Activated CD4-positive, alpha-beta T cell treated with anti-CD3 and anti-CD28 coated beads for 36 hours (primary cell): Measurements from ENCODE around the gene FADD. TPM values are rescaled to one million over a fixed set of nuclear protein-coding genes. Genes with fewer than 3 reads are reported as not detected.
"Not testable (repeated sequence)": the region's sequence is repeated elsewhere in the genome, so short reads cannot be mapped to it uniquely, and the experiment has no call there.

ENCODE experiments used
- ATAC-seq: fragments of 200-7000 bp; cut with Tn5 transposase; one replicate; pipeline ENCODE4 v1.10.0; 2021; ENCODE audit warnings: mild to moderate bottlenecking, moderate library complexity
- CTCF ChIA-PET: fragments of 350-600 bp; sonication (Branson Sonifier 250); formaldehyde crosslinking; loops from one replicate; lab custom pipeline; 2021; ENCODE audit warnings: antibody characterized with exemption; lab: Charles Lee
- POLR2A ChIA-PET: fragments of 350-600 bp; sonication (Branson Sonifier 250); formaldehyde crosslinking; loops from one replicate; lab custom pipeline; 2021; ENCODE audit warnings: antibody characterized with exemption, inconsistent platforms; lab: Charles Lee
- DNase-seq: peaks from one replicate; pipeline ENCODE4 v3.0.0-alpha.2; 2020
- H3K27ac Mint-ChIP-seq: one replicate; pipeline ENCODE4 v1.8.0; 2021; ENCODE audit warnings: mixed read lengths
- H3K27me3 Mint-ChIP-seq: one replicate; pipeline ENCODE4 v1.8.0; 2021; ENCODE audit warnings: mixed read lengths
- H3K36me3 Mint-ChIP-seq: one replicate; pipeline ENCODE4 v1.8.0; 2021; ENCODE audit warnings: low read depth, mixed read lengths
- H3K4me1 Mint-ChIP-seq: one replicate; pipeline ENCODE4 v1.8.0; 2021; ENCODE audit warnings: mixed read lengths
- H3K4me3 Mint-ChIP-seq: one replicate; pipeline ENCODE4 v1.8.0; 2021; ENCODE audit warnings: mild to moderate bottlenecking, moderate library complexity, mixed read lengths
- H3K9me3 Mint-ChIP-seq: one replicate; pipeline ENCODE4 v1.8.0; 2021; ENCODE audit warnings: low read depth, mixed read lengths
- intact Hi-C, 2 experiments: fragments of 100-400 bp; cut with DNase I in 1 of 2; cut with micrococcal nuclease in 1 of 2; formaldehyde crosslinking; loops; one replicate each; pipeline versions ENCODE4 v1.14.2 to v1.15.1; 2022 to 2024; cut with DNase I, micrococcal nuclease
- total RNA-seq, 2 experiments: library from RNA; stranded (reverse); gene quantifications; one replicate each; pipeline ENCODE4 v1.2.3, GENCODE V29; 2021

The FADD gene
- total RNA-seq, 2 experiments from 2014 or later: 23.5 to 32.4 TPM

DNA sequence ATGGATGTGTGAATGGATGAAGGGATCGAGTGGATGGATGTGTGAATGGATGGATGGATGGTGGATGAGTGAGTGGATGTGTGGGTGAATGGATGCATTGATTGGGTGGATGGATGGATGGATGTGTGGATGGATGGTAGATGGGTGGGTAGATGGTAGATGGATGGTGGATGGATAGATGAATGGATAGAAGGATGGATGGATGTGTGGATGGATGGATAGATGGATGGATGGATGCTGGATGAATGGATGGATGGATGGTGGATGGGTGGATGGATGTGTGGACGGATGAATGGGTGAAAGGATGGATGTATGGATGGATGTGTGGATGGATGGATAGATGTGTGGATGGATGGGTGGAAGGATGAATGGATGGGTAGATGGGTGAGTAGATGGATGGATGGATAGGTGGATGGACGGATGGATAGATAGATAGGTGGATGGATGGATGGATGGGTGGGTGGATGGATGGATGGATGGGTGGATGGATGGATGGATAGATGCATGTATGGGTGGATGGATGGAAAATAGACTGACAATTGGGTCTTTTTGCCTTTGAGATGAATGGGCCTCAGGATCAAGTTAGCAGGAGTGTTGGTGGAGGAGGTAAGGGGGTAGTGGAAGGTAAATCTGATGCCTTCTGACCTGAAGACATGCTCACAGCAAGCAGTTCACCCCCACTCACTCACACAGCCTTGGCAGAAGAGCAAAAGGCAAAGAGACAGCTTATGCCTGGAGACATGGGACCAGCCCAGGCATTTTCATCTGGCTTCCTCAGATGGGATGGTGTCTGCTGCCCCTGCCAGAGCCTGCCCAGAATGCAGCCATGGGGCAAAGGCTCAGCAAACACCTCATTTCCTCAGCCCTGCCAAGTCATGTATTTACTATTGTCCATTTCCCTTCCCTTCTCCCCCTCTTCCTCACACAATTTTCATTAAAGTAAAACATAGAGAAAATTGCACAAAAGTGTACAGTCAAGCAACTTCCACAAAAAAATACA, 8.0 kb upstream of the FADD start:
- no peak for DNase-seq
- no peak overlapping the region for H3K4me3 Mint-ChIP-seq
- no peak overlapping the region for H3K27ac Mint-ChIP-seq
- intact Hi-C loops: loop anchor here in 1 of 2 experiments (10.0 kb wide), 1 partner anchor 510 kb away; no protein-coding TSS in a partner anchor
- peaks cover 7% of the 10 kb centered on the region for H3K27me3 Mint-ChIP-seq
- H3K9me3 Mint-ChIP-seq: no peaks in the 10 kb centered on the region
- no peaks in the 10 kb centered on the region for H3K36me3 Mint-ChIP-seq
- CTCF ChIA-PET: interaction anchor here (0.7 to 1.3 kb wide), 3 partner anchors 9 to 244 kb away, joined by 3 read pairs; no protein-coding TSS in a partner anchor
- ATAC-seq: no peak
- POLR2A ChIA-PET: no interaction called here
- no peaks in the 10 kb centered on the region for H3K4me1 Mint-ChIP-seq

DNA sequence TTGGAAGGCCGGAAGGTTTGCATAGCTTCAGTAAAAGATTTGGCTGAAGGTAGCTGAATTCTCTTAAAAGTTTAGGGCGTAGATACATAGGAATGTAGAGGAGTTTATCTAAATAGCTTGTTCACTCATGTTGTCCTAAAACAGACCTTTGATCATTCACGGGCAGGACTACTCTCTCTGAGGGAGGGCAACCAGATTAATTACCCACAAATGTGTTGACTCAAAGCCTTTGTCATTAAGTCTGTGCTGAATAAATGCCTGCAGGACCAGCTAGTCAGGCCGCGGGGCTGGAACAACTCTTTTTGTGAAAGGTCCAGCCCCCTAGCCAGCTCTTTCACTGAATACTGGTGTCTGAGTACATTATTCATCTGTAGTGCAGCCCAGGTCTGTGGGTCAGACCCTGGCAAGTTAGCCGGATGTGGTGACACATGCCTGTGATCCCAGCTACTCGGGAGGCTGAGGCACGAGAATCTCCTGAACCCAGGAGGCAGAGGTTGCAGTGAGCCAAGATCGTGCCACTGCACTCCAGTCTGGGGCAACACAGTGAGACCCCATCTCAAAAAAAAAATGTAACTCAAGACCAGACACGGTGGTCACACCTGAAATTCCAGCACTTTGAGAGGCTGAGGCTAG, 2.8 kb upstream of the FADD start:
- CTCF ChIA-PET: interaction anchor here (0.9 kb wide), 1 partner anchor 25 kb away, joined by 3 read pairs; no protein-coding TSS in a partner anchor
- POLR2A ChIA-PET: interaction anchor here (0.6 kb wide), 1 partner anchor 643 kb away, joined by 4 read pairs; no protein-coding TSS in a partner anchor
- peaks cover 4% of the 10 kb centered on the region for H3K27me3 Mint-ChIP-seq

DNA sequence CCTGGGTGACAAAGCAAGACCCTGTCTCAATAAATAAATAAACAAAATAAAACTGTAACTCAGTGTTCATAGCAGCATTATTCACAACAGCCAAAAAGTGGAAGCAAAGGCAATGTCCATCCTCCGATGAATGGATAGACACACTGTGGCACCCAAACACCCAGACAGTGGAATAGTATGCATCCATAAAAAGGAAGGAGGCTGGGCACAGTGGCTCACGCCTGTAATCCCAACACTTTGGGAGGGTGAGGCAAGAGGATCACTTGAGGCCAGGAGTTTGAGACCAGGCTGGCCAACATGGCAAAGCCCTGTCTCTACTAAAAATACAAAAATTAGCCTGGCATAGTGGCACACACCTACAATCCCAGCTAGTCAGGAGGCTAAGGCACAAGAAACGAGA, 2.0 kb upstream of the FADD start:
- H3K27me3 Mint-ChIP-seq, H3K27ac Mint-ChIP-seq, H3K4me3 Mint-ChIP-seq, ATAC-seq, DNase-seq, H3K9me3 Mint-ChIP-seq, CTCF ChIA-PET: not testable (repeated sequence)
- Mint-ChIP-seq H3K36me3 (peaks cover 23% of the 10 kb centered on the region), H3K4me1 (peaks cover 25% of the 10 kb centered on the region)
- POLR2A ChIA-PET: interaction anchor here (0.7 kb wide), 1 partner anchor 1189 kb away, joined by 5 read pairs; no protein-coding TSS in a partner anchor
- intact Hi-C loops: loop anchor here (5.0 to 10.0 kb wide), 3 partner anchors 164 to 1914 kb away; partner anchors contain the start of gene ANAPC15 (in 1 of the 2)

More for the DNA sequence above, 2.8 kb upstream of the FADD start:
- ATAC-seq (no peak), DNase-seq (no peak)
- H3K4me3 Mint-ChIP-seq: no peak overlapping the region
- H3K9me3 Mint-ChIP-seq: no peaks in the 10 kb centered on the region
- peaks cover 18% of the 10 kb centered on the region for H3K4me1 Mint-ChIP-seq
- no peak overlapping the region for H3K27ac Mint-ChIP-seq
- H3K36me3 Mint-ChIP-seq: peaks cover 16% of the 10 kb centered on the region
- intact Hi-C loops: loop anchor here (5.0 to 10.0 kb wide), 3 partner anchors 164 to 1914 kb away; partner anchors contain the start of gene ANAPC15 (in 1 of the 2)

DNA sequence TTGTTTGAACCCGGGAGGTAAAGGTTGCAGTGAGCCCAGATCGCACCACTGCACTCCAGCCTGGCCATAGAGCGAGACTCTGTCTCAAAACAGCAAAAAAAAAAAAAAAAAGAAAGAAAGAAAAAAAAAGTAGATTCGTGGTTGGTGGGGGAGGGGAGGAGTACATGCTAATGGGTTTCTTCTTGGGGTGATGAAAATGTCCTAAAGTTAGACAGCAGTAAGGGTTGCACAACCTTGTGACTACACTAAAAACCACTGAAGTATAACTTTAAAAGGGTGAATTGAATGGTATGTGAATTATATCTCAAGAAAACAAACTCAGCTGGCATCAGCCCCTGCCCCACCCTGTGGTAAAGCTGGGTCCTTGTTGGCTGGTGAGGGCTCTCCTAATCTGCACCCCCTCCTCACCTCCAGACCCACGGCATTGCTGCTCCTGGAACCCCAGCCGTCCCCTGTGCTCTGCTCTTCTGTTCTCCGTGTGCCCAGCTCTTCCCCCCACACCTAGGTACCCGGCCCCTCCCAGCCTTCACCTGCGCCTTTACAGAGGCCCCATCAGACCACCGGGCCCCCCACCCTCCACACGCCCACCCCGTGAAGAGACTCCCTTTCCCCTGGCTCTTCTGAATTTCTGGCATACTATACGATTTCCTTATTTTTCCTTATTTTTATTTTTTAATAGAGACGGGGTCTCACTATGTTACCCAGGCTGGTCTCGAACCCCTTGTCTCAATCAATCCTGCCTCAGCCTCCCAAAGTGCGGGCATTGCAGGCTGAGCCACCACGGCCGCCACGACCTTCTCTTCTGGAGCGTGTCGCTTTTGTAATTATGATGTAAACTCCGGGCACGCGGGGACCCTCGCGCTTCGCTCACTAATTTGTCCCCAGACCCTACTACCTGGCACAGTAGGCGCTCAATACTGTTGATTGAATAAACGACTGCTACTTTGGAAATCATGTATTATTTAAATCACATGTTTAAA, 924 bp upstream of the FADD start:
- POLR2A ChIA-PET: interaction anchor here (0.7 kb wide), 1 partner anchor 1190 kb away, joined by 5 read pairs; no protein-coding TSS in a partner anchor
- CTCF ChIA-PET: no interaction called here
- peak overlapping the region; percentile 97 for H3K4me3 Mint-ChIP-seq

DNA sequence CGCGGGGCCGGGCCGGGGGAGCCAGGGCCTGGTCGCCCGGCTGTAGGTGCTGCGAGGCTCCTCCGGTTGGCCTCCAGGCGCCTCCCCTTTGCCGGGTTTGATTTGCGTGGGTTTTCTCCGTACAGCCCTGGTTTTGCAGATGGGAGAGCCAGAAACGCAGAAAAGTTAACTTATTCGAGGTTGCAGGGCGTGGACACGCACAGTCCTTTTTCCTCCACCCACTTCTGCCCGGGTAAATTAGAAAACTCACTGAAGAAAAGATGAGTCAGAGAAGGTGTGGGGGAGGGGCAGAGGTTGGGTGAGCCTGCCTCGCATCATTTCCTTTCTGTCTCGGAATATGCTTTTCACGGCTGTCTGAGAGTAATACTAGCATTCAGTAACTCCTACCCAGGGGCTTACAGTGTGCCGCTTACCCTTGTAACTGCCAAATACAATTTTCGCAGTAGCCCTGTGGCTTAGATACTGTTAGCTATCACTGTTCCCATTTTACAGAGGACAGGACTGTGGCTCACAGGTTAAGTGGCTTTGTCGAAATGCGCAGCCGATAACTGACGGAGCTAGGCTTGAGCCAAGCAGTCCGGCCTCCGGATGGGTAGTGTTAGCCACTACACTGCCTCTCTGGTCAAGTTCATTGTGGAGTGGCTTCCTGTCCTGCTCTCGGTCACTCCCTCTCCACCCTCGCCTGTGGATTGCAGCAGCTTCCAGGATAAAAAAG, 812 bp downstream of the FADD start:
- H3K4me1 Mint-ChIP-seq: peaks cover 46% of the 10 kb centered on the region
- ATAC-seq: peak; percentile 78
- POLR2A ChIA-PET: interaction anchor here (0.9 kb wide), 1 partner anchor 9 kb away, joined by 3 read pairs; no protein-coding TSS in a partner anchor
- CTCF ChIA-PET: interaction anchor here (0.7 to 0.9 kb wide), 4 partner anchors 8 to 158 kb away, joined by 3 to 5 read pairs (median 3); partner anchors contain the start of gene PPFIA1
- intact Hi-C loops: loop anchor here (1.0 to 10.0 kb wide), 12 partner anchors 66 to 1911 kb away; partner anchors contain the start of genes PPFIA1 (in 2 of the 2), ANAPC15 (in 1 of the 2), CTTN (in 1 of the 2) and DHCR7 (in 1 of the 2)
- H3K4me3 Mint-ChIP-seq: peak overlapping the region; percentile 97
- peak; percentile 94 for DNase-seq
- peaks cover 2% of the 10 kb centered on the region for H3K27me3 Mint-ChIP-seq
- peak overlapping the region; percentile 99 for H3K27ac Mint-ChIP-seq
- peaks cover 42% of the 10 kb centered on the region for H3K36me3 Mint-ChIP-seq
- H3K9me3 Mint-ChIP-seq: no peaks in the 10 kb centered on the region

More for the DNA sequence above, 924 bp upstream of the FADD start:
- intact Hi-C loops: loop anchor here (2.0 to 10.0 kb wide), 6 partner anchors 163 to 1913 kb away; partner anchors contain the start of genes ANAPC15 (in 1 of the 2), NADSYN1 (in 1 of the 2) and TPCN2 (in 1 of the 2)
- DNase-seq (no peak), ATAC-seq (no peak)
- peaks cover 2% of the 10 kb centered on the region for H3K27me3 Mint-ChIP-seq
- peaks cover 35% of the 10 kb centered on the region for H3K4me1 Mint-ChIP-seq
- peak overlapping the region; percentile 90 for H3K27ac Mint-ChIP-seq
- no peaks in the 10 kb centered on the region for H3K9me3 Mint-ChIP-seq
- peaks cover 30% of the 10 kb centered on the region for H3K36me3 Mint-ChIP-seq

DNA sequence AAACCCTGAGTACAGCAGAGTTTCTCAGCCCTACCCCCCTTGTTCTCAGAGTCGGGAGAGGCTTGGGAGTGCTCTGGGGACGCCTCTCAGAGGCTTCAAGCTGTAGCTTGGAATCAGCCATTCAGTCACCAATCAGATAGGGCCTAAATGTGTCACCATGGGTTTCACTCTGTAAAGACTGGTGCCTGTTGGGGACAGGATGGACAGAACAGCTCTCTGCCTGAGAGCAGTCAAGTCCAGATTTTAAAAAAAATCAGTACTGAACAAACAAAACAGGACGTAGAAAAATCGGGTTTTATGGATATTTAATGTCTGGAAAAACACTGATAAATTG, 1.3 kb downstream of the FADD start:
- Mint-ChIP-seq H3K9me3 (no peaks in the 10 kb centered on the region), H3K36me3 (peaks cover 46% of the 10 kb centered on the region), H3K27me3 (peaks cover under 1% of the 10 kb centered on the region), H3K4me3 (peak overlapping the region; percentile 97), H3K27ac (peak overlapping the region; percentile 99), H3K4me1 (peaks cover 52% of the 10 kb centered on the region)
- ATAC-seq: peak; percentile 37
- intact Hi-C loops: loop anchor here (1.0 to 10.0 kb wide), 5 partner anchors 66 to 1910 kb away; partner anchors contain the start of genes ANAPC15 (in 1 of the 2) and PPFIA1 (in 1 of the 2)
- DNase-seq: peak; percentile 21
- CTCF ChIA-PET: interaction anchor here (0.7 to 0.9 kb wide), 5 partner anchors 9 to 1225 kb away, joined by 3 to 5 read pairs (median 3); partner anchors contain the start of gene PPFIA1
- POLR2A ChIA-PET: interaction anchor here (0.9 kb wide), 1 partner anchor 8 kb away, joined by 3 read pairs; no protein-coding TSS in a partner anchor

DNA sequence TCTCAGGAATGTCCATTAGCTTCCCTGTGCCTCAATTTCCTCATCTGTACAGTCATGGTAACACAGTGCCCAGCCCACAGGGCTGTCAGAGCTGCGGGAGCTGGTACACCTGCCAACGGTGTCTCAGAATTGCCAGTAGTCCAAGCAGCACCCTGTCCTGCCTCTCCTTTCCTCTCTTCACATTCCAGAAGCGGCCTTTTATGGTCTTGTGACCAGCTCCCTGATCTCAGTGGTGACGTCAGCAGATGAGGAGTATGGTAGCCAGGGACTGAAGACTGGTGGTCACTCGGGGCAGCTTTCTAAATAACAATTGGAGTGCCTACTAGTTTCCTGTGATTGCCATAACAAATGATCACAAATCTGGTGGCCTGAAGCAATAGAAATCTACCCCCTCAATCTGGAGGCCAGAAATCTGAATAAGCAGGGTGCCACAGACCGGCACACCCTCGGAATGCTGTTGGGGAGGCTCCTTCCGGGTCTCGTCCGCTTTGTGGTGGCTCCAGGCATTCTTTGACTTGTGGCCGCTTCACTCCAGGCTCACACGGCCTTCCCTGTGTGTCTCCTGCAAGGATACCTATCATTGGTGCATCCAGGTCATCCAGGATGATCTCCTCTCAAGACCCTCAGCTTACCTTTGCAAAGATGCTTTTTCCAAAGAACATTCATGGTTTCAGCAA, 2.1 kb downstream of the FADD start:
- H3K27me3 Mint-ChIP-seq: no peaks in the 10 kb centered on the region
- peak overlapping the region; percentile 97 for H3K4me3 Mint-ChIP-seq
- DNase-seq: no peak
- intact Hi-C loops: loop anchor here (10.0 kb wide), 2 partner anchors 160 to 1910 kb away; partner anchors contain the start of gene ANAPC15 (in 1 of the 2)
- H3K4me1 Mint-ChIP-seq: peaks cover 57% of the 10 kb centered on the region
- POLR2A ChIA-PET: no interaction called here
- CTCF ChIA-PET: interaction anchor here (0.6 to 0.7 kb wide), 3 partner anchors 65 to 1224 kb away, joined by 3 read pairs; partner anchors contain the start of gene PPFIA1
- ATAC-seq: no peak
- H3K27ac Mint-ChIP-seq: peak overlapping the region; percentile 99
- no peaks in the 10 kb centered on the region for H3K9me3 Mint-ChIP-seq
- peaks cover 50% of the 10 kb centered on the region for H3K36me3 Mint-ChIP-seq

DNA sequence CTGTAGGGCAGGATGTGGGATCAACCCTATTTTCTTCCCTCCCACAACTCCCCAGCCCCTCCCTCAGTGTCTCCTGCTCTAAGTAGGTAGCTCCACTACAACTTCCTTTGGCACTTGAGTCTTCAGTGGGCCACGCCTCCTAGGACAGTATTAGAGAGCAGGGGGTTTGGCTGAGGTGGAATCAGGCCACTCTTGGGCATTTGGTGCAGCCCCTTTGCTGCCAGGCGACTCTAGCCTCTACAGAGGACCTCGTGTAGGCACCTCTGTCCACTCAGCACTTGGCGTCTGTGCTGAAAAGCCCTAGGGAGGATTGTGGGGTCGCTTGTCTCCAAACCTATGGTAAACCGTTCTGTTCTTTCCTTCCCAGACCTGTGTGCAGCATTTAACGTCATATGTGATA, 2.7 kb downstream of the FADD start:
- CTCF ChIA-PET: interaction anchor here (0.6 kb wide), 1 partner anchor 1160 kb away, joined by 3 read pairs; no protein-coding TSS in a partner anchor
- Mint-ChIP-seq H3K36me3 (peaks cover 50% of the 10 kb centered on the region), H3K27me3 (no peaks in the 10 kb centered on the region), H3K9me3 (no peaks in the 10 kb centered on the region), H3K4me3 (peak overlapping the region; percentile 97), H3K27ac (peak overlapping the region; percentile 99), H3K4me1 (peaks cover 59% of the 10 kb centered on the region)
- intact Hi-C loops: loop anchor here (10.0 kb wide), 2 partner anchors 159 to 1909 kb away; partner anchors contain the start of gene ANAPC15 (in 1 of the 2)
- no peak for ATAC-seq
- DNase-seq: no peak
- POLR2A ChIA-PET: no interaction called here
